Measurements from ENCODE around the gene PCDHA1.
"Not testable (repeated sequence)": the region's sequence is repeated elsewhere in the genome, so short reads cannot be mapped to it uniquely, and the experiment has no call there.

The PCDHA1 gene

DNA sequence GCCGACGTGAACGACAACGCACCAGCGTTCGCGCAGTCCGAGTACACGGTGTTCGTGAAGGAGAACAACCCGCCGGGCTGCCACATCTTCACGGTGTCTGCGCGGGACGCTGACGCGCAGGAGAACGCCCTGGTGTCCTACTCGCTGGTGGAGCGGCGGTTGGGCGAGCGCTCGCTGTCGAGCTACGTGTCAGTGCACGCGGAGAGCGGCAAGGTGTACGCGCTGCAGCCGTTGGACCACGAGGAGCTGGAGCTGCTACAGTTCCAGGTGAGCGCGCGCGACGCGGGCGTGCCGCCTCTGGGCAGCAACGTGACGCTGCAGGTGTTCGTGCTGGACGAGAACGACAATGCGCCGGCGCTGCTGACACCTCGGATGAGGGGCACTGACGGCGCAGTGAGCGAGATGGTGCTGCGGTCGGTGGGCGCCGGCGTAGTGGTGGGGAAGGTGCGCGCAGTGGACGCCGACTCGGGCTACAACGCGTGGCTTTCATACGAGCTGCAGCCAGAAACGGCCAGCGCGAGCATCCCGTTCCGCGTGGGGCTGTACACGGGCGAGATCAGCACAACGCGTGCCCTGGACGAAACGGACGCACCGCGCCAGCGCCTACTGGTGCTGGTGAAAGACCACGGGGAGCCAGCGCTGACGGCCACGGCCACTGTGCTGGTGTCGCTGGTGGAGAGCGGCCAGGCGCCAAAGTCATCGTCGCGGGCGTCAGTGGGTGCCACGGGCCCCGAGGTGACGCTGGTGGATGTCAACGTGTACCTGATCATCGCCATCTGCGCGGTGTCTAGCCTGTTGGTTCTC, 64.1 kb downstream of the PCDHA1 start:
- DNase-seq (ENCODE audit: low read depth in 2 of 2) = not testable (repeated sequence)

GRCh38 chr5:140855772-140856674, 70.1 kb downstream of the PCDHA1 start, which contains the start of gene PCDHA10:
PCDHA10 (plus strand) TSS chr5:140855897; CDS start chr5:140856049, 152 bp downstream.
- no peak for DNase-seq (ENCODE audit: low read depth in 2 of 2)

DNA sequence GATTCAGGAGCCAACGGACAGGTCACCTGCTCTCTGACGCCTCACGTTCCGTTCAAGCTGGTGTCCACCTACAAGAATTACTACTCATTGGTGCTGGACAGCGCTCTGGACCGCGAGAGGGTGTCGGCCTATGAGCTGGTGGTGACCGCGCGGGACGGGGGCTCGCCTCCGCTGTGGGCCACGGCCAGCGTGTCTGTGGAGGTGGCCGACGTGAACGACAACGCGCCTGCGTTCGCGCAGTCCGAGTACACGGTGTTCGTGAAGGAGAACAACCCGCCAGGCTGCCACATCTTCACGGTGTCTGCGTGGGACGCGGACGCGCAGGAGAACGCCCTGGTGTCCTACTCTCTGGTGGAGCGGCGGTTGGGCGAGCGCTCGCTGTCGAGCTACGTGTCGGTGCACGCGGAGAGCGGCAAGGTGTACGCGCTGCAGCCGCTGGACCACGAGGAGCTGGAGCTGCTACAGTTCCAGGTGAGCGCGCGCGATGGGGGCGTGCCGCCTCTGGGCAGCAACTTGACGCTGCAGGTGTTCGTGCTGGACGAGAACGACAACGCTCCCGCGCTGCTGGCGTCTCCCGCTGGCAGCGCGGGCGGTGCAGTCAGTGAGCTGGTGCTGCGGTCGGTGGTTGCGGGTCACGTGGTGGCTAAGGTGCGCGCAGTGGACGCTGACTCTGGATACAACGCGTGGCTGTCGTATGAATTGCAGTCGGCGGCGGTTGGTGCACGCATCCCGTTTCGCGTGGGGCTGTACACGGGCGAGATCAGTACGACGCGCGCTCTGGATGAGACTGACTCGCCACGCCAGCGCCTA, 71.4 kb downstream of the PCDHA1 start:
- DNase-seq (ENCODE audit: low read depth in 2 of 2) = no peak

- DNase-seq (ENCODE audit: low read depth in 2 of 2) = no peak
Measured at GRCh38 chr5:140857987-140858240, 72.0 kb downstream of the PCDHA1 start.

- DNase-seq (ENCODE audit: low read depth in 2 of 2) = no peak
Measured at GRCh38 chr5:140862441-140863295, 76.7 kb downstream of the PCDHA1 start.

DNA sequence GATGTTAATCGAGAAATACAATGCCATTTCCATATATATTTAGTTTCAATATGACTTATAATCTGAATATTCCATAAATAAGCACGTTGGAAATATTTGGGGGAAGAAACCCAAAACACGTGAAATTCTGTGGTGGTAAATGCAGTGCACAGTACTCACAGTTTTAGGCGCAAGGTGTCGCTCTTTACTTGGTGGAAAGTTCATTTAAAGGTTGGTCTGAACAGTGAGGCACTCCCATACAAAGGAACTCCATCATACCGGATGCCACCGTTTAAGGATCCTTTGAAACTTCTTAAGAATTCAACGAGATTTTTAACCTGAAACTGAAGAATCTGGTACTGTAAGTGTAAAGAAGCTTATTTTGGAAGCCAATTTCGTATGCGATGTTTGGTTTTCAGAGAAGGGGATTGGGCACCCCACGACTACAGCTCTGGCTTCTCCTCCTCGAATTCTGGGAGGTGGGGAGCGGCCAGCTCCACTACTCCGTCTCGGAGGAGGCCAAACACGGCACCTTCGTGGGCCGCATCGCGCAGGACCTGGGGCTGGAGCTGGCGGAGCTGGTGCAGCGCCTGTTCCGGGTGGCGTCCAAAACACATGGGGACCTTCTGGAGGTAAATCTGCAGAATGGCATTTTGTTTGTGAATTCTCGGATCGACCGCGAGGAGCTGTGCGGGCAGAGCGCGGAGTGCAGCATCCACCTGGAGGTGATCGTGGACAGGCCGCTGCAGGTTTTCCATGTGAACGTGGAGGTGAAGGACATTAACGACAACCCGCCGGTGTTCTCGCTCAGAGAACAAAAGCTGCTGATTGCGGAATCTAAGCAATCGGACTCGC, 83.0 kb downstream of the PCDHA1 start, which contains the start of gene PCDHA11:
PCDHA11 (plus strand) TSS at position 237 of the 834 bp plus-strand sequence; CDS start at position 384, 147 bp downstream.
- DNase-seq (ENCODE audit: low read depth in 2 of 2) = no peak

DNA sequence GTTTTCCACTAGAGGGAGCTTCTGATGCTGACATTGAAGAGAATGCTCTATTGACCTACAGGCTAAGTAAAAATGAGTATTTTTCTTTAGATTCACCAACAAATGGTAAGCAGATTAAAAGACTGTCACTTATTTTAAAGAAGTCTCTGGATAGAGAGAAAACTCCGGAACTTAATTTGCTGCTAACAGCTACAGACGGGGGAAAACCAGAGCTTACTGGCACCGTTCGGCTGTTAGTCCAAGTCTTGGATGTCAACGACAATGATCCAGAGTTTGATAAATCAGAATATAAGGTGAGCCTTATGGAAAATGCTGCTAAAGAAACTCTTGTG, 83.6 kb downstream of the PCDHA1 start:
- no peak for DNase-seq (ENCODE audit: low read depth in 2 of 2)

DNA sequence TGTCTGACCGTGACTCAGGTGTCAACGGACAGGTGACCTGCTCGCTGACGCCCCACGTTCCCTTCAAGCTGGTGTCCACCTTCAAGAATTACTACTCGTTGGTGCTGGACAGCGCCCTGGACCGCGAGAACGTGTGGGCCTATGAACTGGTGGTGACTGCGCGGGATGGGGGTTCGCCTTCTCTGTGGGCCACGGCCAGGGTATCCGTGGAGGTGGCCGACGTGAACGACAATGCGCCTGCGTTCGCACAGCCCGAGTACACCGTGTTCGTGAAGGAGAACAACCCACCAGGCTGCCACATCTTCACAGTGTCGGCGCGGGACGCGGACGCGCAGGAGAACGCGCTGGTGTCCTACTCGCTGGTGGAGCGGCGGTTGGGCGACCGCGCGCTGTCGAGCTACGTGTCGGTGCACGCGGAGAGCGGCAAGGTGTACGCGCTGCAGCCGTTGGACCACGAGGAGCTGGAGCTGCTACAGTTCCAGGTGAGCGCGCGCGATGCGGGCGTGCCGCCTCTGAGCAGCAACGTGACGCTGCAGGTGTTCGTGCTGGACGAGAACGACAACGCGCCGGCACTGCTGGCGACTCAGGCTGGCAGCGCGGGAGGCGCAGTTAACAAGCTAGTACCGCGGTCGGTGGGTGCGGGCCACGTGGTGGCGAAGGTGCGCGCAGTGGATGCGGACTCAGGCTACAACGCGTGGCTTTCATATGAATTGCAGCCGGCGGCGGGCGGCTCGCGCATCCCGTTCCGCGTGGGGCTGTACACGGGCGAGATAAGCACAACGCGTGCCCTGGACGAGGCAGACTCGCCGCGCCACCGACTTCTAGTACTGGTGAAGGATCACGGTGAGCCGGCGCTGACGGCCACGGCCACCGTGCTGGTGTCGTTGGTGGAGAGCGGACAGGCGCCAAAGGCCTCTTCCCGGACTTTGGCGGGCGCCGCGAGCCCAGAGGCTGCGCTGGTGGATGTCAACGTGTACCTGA, 84.6 kb downstream of the PCDHA1 start:
- DNase-seq (ENCODE audit: low read depth in 2 of 2) = no peak

DNA sequence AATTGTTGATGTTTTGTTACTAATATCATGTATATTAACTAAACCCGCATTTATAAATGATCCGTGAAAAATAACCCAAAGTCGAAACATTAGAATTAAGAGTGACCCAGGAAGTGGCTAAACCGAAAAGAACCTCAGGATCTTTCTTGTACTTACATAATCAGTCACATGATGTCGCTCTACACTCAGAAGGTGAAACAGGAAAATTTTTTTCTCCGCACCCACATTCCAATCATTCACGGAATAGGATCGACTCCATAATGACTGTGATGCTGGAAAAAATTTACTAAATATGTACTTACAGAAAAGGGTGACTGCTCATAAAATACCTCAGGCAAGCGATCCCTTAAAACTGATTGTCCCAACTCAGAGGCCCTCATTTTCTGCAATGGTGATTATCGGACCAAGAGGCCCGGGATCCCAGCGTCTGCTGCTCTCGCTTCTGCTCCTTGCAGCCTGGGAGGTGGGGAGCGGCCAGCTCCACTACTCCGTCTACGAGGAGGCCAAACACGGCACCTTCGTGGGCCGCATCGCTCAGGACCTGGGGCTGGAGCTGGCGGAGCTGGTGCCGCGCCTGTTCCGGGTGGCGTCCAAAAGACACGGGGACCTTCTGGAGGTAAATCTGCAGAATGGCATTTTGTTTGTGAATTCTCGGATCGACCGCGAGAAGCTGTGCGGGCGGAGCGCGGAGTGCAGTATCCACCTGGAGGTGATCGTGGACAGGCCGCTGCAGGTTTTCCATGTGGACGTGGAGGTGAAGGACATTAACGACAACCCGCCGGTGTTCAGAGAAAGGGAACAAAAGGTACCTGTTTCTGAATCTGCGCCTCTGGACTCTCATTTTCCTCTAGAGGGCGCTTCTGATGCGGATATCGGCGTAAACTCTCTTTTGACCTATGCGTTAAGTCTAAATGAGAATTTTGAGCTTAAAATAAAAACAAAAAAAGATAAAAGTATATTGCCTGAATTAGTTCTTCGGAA, 89.4 kb downstream of the PCDHA1 start, which contains the start of gene PCDHA12:
PCDHA12 (plus strand) TSS at position 224 of the 981 bp plus-strand sequence; CDS start at position 389, 165 bp downstream.
- no peak for DNase-seq (ENCODE audit: low read depth in 2 of 2)

GRCh38 chr5:140876541-140877261, 90.8 kb downstream of the PCDHA1 start:
- not testable (repeated sequence) for DNase-seq (ENCODE audit: low read depth in 2 of 2)

DNA sequence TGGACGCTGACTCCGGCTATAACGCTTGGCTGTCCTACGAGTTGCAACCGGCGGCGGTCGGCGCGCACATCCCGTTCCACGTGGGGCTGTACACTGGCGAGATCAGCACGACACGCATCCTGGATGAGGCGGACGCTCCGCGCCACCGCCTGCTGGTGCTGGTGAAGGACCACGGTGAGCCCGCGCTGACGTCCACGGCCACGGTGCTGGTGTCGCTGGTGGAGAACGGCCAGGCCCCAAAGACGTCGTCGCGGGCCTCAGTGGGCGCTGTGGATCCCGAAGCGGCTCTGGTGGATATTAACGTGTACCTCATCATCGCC, 91.3 kb downstream of the PCDHA1 start:
- DNase-seq (ENCODE audit: low read depth in 2 of 2) = no peak

DNA sequence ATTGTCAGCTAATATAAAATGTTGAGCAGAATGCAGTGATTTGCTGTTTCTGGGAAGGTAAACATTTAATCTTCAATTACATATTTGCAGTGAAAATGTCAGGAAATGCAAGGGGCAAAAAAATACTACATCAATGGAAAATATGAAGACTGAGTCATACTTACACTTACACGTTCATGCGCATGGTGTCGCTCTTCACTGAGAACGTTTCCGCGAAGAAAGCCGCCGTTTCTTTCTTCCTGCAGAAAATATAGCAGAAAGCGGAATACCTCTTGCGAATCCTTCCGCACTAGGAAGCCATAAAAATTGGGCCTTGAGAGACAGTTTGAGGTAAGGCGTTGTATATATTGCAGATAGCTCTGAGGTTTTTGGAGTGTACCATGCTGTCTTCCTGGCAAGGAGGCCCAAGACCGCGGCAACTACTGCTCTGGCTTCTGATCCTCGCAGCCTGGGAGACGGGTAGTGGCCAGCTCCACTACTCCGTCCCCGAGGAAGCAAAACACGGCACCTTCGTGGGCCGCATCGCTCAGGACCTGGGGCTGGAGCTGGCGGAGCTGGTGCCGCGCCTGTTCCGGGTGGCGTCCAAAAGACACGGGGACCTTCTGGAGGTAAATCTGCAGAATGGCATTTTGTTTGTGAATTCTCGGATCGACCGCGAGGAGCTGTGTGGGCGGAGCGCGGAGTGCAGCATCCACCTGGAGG, 96.1 kb downstream of the PCDHA1 start, which contains the start of gene PCDHA13:
PCDHA13 (plus strand) TSS at position 236 of the 702 bp plus-strand sequence; CDS start at position 381, 145 bp downstream.
- DNase-seq (ENCODE audit: low read depth in 2 of 2) = no peak

GRCh38 chr5:140882591-140882899, 96.6 kb downstream of the PCDHA1 start:
- DNase-seq (ENCODE audit: low read depth in 2 of 2) = no peak

DNA sequence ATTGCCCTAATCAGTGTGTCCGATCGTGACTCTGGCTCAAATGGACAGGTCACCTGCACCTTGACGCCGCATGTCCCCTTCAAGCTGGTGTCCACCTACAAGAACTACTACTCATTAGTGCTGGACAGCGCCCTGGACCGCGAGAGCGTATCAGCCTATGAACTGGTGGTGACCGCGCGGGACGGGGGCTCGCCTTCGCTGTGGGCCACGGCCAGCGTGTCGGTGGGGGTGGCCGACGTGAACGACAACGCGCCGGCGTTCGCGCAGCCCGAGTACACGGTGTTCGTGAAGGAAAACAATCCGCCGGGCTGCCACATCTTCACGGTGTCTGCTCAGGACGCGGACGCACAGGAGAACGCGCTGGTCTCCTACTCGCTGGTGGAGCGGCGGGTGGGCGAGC, 97.4 kb downstream of the PCDHA1 start:
- no peak for DNase-seq (ENCODE audit: low read depth in 2 of 2)

DNA sequence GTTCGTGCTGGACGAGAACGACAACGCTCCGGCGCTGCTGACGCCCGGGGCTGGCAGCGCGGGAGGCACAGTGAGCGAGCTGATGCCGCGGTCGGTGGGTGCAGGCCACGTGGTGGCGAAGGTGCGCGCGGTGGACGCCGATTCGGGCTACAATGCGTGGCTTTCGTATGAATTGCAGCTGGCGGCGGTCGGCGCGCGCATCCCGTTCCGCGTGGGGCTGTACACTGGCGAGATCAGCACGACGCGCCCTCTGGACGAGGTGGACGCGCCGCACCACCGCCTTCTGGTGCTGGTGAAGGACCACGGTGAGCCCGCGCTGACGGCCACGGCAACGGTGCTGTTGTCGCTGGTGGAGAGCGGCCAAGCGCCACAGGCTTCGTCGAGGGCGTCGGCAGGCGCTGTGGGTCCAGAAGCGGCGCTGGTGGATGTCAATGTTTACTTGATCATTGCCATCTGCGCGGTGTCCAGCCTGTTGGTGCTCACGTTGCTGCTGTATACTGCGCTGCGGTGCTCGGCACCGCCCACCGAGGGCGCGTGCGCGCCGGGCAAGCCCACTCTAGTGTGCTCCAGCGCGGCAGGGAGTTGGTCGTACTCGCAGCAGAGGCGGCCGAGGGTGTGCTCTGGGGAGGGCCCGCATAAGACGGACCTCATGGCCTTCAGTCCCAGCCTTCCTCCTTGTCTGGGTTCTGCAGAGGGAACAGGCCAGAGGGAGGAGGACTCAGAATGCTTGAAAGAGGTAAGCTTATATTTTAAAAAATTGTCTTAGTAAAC, 98.2 kb downstream of the PCDHA1 start:
- DNase-seq (ENCODE audit: low read depth in 2 of 2) = no peak

- no peak for DNase-seq (ENCODE audit: low read depth in 2 of 2)
Measured at GRCh38 chr5:140916325-140916724, 130.4 kb downstream of the PCDHA1 start.
